NOMO-1 treated with DMSO at 0.1 percent for 48 hours (cell line): ENCODE measurements around the gene GALM.
A peak's percentile ranks its signal among the peaks of the same experiment; 100 is the strongest.
"Not testable (repeated sequence)": the region's sequence is repeated elsewhere in the genome, so short reads cannot be mapped to it uniquely, and the experiment has no call there.

Experiments
- DNase-seq: peaks from one replicate; lab custom pipeline; 2025; ENCODE audit not compliant: unreplicated experiment; lab: John Stamatoyannopoulos, UW

Gene GALM

DNA sequence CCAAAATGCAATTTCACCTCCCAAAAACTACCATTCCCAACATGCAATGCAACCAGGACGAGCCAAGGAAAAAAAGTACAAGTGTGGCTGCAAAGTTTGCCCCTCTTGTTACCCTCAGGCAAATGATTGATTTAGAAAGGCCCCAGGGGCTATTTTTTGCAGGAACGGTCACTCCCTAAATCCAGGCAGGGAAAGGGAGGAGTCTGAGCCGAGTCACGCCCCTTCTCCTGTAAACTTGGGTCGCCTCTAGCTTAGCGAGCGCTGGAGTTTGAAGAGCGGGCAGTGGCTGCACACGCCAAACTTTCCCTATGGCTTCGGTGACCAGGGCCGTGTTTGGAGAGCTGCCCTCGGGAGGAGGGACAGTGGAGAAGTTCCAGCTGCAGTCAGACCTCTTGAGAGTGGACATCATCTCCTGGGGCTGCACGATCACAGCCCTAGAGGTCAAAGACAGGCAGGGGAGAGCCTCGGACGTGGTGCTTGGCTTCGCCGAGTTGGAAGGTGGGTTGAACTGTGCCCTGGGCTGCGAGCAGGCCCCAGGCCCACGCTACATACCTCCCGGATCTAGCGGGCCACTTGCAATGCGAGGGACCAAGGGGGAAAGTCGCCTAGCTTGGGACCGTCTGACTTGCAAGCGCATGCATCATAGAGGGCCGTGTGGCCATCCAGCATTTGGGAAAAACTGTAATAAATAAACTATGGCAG is at the start of gene GALM:
TSS of gene GALM (plus strand) at position 261 of the 702 bp plus-strand sequence. CDS start at position 309, 48 bp downstream.
- peak; percentile 89 for DNase-seq

DNA sequence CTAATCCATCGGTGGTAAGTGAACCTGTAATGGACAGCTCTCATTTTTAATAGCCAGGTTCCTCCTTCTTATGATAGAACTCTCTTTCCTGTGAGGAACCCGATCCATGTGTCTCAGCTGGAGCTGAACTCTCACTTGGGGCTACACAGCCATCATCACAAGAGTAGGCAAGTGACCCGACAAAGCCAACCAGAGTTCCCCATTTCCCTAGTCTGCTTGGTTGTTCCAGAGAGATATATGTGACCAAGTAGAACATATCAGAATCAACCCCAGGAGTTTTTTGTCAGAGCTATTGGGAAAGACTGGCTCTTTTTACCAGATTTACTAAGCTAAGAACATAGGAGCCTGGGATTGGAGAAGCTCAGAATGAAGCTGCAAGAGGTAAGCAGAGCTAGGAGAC is 48.6 kb upstream of the GALM start:
- DNase-seq: no peak

DNA sequence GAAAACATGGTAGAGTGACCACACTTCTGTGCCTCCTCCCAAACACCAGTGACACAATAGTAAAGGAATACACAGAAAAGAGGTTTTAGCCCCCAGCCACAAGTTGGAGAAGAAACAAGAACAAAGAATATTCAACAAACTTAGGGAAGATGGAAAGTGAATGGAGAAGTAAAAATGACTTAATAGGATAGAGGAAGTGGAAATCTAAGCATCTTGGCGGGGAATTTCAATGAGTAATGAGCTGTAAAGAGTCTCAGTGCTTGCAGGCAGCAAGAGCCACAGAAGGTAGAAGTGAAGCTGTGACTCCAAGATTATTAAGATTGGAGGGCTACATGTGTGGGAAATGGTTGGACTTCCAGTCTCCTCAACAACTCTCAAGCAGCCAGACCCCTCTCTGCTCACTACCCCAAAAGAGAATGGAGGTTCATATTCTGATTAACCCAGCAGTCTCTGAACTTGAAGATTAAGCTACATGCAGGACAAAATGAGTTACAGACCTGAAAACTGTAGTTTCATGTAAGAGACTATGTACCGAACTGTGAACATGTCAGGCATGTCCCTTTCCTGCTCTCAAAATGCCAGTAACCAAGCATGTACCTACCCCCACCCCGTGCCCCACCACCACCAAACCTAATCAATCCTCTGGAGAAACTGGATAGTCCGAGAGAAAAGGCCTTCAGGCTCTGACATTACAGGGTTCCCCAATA is 46.3 kb upstream of the GALM start:
- DNase-seq: peak; percentile 92

DNA sequence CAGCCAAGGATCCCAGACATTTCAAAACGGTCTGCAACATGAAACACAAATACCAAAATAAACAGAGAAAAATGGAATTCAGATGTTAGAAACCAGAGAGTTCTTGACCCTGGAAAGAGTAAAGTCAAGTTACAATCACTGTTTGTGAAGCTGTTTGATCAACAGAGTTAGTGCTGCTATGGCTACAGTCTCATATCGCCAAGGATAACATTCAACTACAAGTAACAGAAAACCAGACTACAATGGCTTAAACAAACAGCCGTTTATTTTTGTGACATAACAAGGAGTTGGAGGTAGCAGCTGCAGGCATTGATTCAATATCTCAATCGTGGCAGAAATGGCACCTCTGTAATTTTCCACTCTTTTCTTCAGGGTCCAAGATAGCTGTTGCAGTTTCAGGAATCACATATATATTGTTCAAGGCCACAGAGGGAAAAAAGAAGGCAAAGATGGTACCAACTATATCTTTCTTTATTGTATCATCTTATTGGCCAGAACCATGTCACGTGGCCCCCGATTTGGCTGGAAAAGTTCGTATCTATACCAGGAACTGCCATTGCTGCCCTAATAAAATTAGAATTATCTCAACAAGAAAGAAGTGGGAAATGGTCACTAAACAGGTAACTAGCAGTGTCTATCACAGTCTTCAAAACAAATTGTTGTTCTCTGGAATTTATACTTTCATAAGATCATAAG is 45.5 kb upstream of the GALM start:
- no peak for DNase-seq

DNA sequence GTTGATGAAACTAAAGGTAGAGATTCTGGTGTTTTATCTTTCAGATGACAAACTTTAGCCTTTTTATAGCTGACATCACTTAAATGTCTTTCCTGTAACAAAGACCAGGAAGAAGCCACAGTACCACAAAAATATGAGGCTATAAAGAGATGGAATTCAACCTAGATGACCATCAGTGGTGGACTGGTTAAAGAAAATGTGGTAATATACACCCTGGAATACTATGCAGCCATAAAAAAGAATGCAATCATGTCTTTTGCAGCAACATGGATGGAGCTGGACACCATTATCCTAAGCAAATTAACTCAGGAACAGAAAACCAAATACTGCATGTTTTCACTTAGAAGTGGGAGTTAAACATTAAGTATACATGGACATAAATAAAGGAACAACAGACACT is 44.9 kb upstream of the GALM start:
- no peak for DNase-seq

DNA sequence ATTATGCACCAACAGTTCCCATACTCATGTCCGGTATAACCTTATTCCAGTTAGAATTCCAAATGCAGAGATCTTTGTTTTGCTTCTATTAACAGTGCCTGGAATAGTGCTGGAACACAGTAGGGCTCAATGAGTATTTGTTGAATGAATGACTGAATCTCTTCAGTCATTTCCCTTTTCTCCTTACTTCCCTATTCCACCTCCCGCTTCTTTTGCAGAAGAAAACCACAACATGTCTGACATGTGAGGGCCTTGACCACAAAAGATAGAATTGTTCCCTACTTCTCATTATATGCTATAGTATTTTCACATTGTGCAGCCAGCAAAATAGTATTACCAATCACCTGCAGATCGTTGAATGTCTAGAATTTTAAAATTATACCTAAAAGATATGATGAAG is 43.7 kb upstream of the GALM start:
- peak; percentile 95 for DNase-seq

DNA sequence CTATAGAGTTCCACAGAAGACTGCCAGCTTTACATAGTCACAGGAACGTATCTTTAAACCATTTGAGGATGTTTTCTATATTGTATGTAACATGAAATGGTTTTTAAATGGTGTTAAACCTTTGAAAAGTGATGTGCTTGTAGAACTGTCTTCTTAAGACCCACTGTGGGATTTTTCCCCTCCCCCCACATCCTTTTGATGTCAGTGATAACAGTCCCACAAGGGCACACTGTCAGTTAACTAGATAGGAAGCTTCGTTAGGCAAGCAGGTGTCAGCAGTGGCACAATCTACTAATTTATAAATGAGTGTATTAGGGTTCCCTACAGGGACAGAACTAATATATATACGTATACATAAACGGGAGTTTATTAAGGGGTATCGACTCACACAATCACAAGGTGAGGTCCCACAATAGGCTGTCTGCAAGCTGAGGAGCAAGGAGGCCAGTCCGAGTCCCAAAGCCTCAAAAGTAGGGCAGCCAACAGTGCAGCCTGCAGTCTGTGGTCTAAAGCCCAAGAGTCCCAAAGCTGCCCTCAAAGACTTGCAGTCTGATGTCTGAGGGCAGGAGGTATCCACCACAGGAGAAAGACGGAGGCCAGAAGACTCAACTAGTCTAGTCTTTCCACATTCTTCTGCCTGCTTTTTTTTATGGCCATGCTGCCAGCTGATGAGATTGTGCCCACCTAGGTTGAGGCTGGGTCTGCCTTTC is 39.4 kb upstream of the GALM start:
- DNase-seq: no peak

DNA sequence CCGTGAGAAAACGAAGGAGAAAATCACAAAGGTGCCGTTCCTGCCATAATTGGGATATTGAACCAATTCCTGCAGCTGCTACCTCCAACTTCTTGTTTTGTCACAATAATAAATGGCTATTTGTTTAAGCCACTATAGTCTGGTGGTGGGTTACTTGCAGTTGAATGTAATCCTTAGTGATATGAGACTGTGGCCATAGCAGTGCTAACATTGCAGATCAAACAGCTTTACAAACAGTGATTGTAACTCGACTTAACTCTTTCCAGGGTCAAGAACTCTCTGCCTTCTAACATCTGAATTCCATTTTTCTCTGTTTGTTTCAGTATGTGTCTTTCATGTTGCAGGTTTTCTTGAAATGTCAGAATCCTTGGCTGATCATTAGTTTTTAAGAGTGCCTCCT is 38.5 kb upstream of the GALM start:
- no peak for DNase-seq

DNA sequence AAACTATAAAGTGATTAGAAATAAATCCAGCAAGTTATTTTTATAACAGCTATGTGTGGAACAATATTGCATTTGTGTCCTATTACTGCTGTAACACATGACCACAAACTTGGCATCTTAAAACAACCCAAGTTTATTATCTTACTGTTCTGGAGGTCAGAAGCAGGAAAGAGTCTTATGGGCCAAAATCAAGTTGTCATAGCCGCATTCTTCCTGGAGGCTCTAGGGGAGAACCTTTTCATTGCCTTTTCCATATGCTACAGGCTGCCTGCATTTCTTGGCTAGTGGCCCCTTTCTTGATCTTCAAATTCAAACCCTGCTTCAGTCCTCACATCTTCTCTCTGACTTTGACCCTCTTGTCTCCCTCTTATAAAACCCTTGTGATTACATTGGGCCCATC is 36.2 kb upstream of the GALM start:
- DNase-seq: no peak

DNA sequence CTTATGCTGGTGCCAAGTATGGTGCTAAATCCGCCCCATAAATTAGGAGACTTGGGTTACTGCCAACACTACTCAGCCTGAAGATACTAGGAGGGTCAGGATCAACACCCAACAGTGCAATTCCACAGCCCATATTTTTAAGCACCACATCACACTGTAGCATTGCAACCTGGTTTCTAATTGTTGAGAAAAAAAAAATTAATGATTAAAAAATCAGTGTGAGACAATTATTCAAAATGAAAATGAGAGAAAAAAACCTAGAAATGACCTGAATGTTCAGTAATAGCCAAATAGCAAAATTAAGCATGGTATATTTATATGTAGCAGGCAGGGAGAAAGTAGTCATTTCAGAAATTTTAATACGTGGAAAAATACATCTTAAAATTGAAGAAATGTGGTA is 33.9 kb upstream of the GALM start:
- DNase-seq: no peak

DNA sequence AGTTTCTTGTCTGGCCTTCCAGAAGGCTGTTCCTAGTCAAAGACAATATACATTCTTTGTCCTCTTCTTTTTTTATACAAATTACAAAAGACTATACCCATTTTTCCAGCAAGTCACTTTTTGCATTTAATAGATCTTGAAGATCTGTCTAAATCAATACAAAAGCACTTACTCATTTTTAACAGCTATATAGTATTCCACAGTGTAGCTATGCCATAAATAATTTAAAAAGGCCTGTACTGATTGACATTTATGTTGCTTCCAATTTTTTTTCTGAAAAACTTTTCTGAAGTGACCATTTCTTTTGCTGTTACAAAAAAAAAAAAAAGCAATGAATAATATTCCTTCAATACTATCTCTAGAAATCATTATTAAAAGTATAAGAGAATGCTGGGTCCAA is 32.9 kb upstream of the GALM start:
- DNase-seq: no peak

DNA sequence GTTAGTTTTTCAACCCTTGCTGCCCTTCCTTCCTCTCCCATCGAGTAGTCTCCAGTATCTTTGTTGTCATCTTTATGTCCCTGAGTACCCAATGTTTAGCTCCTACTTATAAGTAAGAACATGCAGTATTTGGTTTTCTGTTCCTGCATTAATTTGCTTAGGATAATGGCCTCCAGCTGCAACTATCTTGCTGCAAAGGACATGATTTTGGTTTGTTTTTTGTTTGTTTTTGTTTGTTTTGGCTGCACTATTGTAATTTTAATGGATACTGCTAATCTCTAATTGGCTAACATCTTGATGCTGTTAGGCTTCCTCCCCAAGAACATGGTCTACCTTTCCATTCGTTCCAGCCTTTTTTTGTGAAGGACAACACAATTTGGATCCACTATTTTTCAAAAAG is 32.0 kb upstream of the GALM start:
- DNase-seq: no peak

DNA sequence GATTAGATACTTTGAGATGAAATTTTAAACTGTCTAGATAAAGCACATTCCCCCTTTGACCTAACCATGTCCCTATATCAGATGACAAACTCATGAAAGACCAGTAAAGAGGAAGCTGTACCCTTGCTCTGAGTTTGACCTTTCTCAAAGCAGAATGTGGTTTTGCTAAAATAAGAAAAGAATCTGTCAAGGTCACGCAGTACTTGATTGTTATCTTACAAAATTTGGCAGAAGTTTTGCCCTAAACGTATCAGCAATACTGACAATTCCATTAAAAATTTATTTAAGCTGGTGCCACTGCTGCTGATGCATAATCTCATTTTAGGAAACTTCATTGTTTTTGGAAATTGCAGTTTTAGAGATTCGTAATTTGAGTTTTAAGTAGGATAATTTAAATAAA is 31.2 kb upstream of the GALM start:
- peak; percentile 95 for DNase-seq

DNA sequence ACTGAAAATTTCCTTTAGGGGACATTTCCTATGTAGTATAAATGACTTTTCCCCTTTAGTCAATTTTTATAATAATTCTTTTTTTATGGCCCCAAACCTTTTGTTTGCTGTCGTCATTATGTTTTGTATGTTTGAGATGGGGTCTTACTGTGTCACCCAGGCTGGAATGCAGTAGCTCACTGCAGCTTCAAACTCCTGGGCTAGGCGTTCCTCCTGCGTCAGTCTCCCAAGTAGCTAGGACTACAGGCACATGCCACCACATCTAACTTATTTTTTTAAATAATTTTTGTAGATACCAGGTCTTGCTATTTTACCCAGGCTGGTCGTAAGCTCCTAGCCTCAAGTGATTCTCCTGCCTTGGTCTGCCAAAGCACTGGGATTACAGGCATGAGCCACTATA is 30.8 kb upstream of the GALM start:
- no peak for DNase-seq

DNA sequence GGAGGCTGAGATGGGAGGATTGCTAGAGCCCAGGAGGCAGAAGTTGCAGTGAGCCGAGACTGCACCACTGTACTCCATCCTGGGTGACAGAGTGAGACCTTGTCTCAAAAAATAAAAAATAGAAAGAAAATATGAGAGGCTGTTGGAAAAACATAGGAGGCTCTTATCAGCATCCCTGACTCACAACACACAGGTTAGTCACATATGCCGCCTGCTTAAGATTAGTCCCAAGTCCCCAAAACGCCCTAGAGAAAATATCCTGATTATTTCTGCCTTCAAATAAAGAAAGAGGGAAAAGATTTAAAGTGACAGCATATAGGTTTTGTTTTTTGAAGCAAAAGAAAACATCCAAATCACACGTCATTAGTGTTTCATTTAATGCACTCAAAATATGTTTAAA is 29.8 kb upstream of the GALM start:
- DNase-seq: no peak

DNA sequence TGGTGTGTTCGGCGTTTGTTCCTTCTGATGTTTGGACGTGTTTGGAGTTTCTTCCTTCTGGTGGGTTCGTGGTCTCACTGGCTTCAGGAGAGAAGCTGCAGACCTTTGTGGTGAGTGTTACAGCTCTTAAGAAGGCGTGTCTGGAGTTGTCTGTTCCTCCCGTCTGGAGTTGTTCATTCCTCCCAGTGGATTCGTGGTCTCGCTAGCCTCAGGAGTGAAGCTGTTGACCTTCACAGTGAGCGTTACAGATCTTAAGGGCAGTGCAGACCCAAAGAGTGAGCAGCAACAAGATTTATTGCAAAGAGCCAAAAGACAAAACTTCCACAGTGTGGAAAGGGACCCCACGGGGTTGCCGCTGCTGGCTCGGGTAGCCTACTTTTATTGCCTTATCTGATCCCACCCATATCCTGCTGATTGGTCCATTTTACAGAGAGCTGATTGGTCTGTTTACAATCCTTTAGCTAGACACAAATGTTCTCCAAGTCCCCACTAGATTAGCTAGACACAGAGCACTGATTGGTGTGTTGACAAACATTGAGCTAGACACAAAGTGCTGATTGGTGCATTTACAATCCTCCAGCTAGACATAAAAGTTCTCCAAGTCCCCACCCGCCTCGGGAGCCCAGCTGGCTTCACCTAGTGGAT is 23.4 kb upstream of the GALM start:
- not testable (repeated sequence) for DNase-seq

DNA sequence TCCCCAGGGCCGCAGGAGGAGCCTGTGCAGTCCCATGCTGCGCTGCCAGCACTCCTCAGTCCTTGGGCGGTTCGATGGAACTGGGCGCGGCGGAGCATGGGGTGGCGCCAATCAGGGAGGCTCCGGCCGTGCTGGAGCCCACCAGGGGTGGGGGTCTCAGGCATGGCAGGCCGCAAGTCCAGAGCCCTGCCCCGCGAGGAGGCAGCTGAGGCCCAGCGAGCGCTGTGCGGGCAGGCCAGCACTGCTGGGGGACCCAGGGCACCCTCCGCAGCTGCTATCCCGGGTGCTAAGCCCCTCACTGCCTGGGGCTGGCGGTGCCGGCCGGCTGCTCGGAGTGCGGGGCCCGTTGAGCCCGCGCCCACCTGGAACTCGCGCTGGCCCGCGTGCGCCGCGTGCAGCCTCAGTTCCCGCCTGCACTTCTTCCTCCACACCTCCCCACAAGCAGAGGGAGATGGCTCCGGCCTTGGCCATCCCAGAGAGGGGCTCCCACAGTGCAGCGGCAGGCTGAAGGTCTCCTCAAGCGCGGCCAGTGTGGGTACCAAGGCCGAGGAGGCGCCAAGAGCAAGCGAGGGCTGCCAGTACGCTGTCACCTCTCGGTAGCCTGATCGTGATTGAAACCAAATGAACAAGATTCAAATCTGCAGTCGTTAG is 22.8 kb upstream of the GALM start:
- no peak for DNase-seq

DNA sequence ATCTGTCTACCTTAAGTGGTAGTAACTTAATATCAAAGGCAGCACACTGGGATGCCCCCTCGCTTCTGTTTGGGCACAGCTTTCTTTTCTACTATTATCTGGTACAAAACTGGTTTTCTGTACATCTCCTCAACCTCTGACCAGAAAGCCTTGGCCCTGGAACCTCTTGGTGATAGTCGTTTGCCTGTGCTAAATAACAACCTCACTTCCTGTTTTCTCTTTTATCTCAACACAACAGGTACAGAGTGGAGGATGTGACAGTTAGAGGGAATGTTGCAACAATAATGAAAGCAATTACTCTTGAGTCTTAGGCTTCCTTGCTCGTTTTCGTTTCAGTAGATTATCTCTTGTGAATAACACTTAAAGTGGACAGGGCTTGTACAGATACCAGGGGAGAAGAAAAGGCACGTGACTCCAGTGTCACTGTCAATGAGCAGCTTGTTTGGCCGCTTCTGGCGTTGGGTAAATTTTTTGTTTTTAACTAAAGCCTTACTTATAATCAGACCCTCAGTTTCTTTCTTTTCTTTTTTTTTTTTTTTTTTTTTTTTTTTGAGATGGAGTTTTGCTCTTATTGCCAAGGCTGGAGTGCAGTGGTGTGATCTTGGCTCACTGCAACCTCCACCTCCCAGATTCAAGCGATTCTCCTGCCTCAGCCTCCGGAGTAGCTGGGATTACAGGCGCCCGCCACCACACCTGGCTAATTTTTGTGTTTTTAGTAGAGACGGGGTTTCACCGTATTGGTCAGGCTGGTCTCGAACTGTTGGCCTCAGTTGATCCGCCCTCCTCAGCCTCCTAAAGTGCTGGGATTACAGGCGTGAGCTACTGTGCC is 22.0 kb upstream of the GALM start:
- DNase-seq: peak; percentile 93

DNA sequence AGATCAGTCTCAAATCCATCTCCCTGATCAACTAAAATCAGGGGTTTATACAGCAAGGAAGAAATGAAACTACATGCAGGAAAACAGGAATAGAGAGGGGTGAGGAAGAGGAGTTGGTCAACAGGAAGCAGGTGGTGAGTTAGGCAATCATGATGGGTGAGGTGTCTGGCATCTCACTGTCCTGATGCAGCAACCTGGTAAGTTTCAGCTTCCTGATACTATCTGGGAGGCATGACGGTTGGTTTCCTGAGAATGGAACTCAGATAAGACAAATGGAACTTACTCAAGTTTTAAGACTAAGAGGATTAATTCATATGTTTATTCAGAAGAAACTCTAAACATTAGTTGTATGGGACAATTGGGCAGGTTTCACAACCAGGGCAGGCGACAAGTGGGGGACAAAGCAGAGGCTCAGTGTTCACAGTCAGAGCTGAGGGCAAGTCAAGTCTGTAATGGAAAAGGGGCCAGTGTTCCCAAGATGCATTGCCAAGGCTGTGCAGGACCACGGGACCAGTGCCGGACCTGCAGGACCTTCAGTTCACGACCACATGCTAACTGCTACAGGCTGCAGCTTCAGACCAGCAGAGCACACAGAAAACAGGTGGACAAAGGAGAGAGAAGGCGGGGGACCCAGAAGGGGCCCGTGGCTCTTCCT is 17.7 kb upstream of the GALM start:
- DNase-seq: peak; percentile 80
